Measurements from ENCODE around the gene ZFYVE21.

- TF ChIP-seq CTCF (conservative IDR thresholded peaks at IDR 0.05) (no peak), EZH2 (IDR thresholded peaks at IDR 0.05; ENCODE audit: low read depth) (no peak)
These were observed 28.7 kb upstream of the ZFYVE21 start for GRCh38 chr14:103686831-103687485.
